Embryonic facial prominence (tissue), 1 donor: ENCODE data around the gene DCPS.

Source experiments
- DNase-seq: peaks from one replicate; pipeline ENCODE4 v3.0.0-alpha.2; 2016; ENCODE audit errors: extremely low spot score

Gene DCPS

DNA sequence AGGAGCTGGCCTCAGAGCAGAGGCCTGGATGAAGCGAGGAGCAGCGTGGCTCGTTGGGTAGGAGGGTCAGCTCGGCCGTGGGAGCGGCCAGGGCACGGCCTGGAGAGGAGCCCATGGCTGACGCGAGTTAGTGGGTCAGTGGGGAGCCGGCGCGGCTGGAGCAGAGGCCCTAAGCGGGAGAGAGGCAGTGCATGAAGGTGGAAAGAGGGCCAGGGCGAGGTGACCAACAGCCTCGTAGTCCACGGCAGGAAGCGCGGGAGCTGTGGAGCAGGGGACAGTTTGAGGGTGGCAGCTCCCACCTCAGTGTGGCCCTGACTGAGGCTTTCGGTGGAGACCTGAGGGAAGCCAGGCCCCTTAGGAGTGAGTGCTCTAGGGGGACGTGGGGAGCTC is 24.1 kb downstream of the DCPS start:
- DNase-seq: no peak

DNA sequence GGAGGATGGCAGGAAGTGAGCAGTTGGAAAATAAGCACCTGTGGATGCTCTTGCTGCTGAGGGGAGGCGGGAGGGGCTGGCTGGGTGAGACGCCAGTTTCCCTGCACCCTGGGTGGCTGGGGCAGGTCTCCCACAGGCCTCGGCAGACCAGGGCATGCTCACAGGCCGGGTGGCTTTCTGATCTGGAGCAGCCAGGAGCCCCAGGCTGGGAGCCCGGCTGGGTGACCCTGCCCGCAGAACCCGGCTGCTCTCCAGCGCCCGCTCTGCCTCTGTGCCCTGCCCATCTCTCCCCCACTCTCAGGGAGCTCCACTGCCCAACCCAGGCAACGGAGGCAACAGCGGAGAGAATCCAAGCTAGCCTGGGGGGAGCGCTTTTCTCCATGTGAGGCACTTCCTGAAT is 24.6 kb downstream of the DCPS start:
- no peak for DNase-seq

DNA sequence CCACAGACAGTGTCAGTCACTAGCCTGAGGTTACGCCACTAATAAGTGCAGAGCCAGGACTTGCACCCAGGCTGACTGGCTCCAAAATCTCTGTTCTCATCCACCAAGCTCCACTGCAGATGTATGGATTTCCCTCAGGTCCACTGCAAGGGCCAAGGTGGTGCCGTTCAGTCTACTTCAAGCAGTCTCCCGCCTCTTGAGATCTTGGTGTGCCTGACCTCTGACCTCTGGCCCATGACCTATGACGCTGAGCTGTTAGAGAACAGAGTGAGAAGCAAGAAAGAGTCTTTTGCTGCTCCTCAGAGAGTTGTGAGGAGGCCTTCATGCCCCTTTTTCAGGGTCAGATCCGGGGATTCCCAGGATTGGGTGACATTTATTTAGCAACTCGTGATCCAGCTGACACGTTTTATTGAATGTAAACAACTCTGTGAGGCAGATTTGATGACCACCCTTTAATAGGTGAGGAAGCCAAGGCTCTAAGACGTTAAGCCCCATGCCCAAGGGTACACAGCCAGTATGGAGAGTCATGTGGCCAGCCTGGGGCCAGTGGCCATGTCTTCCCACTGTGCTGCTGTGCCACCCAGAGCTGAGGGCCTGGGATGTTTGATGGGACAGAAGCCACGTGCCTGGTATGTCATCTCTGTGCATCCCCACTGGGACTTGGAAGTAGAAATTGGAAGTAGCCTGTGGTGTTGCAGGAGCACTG is 25.2 kb downstream of the DCPS start:
- DNase-seq: no peak

DNA sequence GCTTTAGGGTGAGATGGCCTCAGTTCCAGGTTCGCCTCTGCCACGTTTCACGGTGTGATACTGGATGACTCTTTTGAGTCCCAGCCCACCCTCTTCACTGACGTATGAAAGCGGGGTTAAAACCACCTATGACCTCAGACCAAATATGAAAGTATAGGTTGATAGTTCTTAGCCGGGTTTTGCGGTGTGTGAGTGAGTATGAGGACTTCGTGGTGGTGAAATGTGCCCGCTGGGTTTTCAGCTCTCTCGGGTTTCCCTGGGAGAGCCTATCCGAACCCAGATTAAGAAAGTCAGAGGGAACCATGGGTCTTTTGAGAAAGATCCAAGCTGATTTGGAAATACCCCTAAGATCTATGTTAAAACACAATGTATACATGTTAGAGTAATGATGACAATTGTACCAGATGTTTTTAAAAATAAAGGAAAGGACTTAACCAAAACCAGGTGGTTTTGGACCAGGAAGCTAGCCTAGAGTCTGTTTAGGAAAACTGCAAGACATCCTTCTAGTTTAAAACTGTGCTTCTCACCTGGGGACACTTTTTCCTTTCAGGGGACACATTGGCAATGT is 25.9 kb downstream of the DCPS start:
- no peak for DNase-seq

DNA sequence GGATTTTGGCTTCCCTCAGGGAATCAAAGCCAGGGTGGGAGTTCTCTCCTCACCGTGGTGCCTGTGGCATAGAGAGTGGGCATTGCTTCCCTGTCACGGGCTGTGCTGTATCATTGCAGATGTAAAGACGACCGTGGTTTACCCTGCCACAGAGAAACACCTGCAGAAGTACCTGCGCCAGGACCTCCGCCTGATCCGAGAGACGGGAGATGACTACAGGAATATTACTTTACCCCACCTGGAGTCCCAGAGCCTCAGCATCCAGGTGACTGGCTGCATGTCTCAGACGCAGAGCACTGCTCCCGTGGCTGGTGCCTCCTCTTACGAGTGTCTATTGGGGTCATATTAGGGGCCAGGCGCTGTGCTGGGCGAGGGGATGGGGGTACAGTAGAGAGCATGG is 27.4 kb downstream of the DCPS start:
- no peak for DNase-seq

DNA sequence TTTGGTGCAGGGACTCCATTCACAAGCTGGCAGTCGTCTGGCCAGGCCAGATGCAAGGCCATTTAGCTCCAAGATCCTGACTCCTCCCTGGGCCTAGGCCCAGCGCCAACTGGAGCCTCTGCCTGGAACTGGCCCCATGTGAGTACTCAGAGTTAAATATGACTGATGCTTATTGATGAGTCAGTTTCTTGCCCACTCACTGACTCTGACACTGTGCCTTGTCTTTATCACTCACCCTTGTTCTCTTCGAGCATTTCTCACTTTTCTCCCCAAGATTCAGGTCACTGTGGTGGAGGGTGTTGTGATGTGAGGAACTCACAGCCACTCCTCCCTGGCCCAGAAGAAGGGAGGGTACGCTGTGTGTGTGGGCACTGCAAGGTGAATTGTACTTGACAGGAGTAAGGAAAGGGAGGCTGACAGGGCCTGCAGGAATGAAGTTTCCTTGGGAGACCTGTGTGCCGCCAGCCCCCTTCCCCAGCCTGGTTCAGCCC is 28.4 kb downstream of the DCPS start:
- no peak for DNase-seq

DNA sequence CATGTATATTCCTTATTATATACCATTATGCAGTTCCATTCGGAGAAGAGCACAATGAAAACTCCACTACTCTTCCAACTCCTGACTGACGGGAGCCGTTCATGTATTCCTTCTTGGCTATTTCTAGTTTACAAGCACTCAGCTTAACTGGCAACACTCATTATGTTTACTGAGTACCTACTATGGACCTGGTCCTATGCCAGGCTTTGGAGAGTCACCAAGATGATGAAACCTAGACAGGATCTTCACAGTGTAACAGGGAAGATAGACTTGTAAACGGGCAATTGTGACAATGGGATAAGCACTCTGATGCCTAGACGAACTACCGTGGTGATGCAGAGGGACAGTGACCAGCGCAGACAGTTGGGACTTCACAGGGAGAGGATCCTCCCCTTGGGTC is 29.3 kb downstream of the DCPS start:
- no peak for DNase-seq

DNA sequence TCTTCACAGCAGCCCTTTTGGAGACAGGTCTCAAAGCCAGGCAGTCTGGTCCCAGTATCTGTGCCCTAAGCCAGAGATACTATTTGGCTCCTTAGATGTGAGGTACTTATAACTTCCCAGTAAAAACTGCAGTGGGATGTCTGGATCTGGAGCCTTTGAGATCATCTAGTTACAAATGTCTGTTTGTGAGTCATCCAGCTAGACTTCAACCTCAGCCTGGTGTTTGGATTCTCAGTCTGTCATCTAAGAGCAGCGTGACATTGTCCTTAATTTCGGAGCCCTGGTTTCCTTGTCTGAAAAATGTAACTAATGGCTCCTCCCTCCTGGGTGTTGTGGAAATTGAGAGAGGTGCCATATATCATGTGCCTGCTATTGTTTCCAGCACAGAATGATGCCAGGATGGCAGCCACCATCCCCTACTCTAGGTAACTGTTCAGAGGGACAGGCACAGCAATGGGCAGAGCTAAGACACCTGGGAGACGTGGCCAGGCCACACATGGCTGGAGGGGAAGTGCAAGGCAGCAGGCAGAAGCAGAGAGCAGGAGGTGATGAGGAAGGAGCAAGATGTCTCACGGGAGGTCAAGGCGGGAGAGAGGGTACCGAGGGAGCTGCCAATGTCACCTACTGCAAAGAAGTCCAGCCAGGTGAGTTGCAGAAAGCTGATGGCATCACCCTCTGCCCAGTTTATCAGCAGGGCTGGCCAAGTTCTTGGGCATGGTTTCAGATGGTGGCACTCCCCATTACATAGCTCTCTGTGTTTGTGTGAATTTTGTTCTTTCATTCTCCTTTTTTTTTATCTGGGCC is 31.0 kb downstream of the DCPS start:
- DNase-seq: no peak

DNA sequence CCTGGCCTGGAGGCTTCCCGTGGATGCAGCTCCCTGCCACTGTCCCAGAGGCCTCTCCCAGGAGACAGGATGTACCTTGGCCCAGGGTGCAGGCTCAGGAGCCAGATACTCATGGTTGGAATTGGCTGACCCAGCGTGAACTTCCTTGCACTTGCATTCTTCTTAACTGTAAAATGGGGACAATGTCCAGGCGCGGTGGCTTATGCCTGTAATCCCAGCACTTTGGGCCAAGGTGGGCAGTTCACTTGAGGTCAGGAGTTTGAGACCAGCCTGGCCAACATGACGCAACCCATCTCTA is 31.6 kb downstream of the DCPS start:
- no peak for DNase-seq

DNA sequence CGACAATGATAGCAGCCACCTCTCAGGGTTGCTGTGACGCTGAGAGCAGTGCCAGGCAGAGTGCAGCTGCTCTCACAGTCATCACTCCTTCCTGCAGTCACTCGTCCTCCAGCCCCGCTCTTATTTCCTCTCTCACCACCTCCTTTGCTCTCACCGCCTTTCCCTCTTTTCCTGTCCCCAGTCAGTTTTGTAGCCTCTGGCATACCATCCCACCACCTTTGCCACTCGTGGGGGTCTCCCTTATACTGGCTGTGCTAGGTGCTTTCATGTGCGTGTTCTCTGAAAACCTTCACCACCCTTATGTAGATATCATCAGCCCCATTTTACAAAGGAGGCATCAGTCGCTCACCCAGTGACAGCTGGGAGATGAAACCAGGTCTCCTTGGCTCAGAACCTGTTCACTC is 32.3 kb downstream of the DCPS start:
- no peak for DNase-seq

DNA sequence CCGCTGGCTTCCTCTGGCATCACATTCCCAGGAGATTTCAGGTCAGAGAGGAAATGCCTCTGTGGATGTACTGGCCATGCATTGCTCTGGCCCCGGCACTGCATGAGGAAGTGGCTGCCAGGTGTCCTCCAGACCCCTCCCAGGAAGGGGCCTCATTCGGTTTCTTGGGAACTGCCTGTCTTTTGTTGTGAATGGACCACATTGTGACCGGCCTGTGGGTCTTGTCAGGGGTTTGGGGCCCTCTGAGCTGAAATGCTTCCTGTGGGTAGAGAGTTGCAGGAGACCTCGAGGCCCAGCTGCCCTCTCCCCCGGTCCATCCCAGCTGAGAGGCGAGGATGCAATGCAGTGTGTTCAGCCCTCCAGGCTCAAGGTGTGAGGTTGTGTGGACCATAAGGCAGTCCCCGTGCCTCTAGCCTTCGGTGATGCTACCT is 32.8 kb downstream of the DCPS start:
- DNase-seq: no peak

DNA sequence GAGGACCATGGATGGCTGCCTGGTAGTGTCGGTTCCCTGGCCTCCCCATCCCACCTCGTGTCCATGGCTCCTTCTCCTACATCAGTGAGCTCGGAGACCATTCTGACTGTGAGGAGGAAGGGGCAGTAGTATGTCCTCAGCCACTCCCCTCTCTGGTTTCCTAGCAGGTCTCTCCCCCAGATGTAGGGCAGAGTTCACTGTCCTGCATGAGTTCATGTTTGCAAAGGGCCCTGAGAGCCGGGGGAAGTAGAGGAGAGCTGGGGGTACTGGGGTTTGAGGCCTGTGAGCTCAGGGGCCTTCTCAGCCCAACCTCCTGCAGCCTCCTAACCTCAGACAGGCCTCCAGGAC is 33.2 kb downstream of the DCPS start:
- no peak for DNase-seq

DNA sequence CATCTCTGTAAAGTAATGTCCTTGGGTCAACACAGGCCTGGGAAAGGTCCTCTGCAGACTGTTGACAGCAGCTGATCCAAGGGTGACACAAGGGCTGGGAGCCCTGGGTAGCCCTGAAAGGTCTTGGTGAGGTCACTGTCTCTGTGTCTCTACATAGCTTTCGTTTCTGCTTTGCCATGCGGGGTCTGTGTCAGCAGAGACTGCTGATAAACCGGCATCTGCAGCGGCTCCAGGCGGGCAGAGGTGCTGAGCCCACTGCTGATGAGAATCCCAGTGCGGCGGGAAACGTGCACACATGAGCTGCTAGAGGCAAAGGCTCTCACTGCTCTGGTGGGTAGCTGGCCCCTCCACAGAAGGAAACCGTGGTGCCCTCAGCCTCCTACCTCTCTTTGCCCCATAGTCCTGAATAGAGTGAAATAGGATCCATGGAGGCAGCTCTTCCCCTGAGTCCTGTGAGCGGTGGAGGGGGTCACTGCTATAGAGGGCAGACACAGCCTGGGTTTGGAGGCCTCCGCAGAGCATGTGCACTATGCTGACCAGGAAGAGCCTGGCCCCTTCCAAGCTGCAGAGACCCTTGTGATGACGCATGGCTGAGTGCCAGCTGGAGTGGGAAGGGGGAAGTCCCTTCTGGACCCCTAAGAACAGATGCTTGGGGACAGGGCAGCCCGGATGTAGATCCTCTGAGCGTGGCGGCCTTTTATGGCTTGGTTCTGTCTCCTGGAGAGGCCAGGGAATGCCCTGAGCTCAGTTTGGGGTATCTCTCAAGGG is 33.8 kb downstream of the DCPS start:
- DNase-seq: no peak

DNA sequence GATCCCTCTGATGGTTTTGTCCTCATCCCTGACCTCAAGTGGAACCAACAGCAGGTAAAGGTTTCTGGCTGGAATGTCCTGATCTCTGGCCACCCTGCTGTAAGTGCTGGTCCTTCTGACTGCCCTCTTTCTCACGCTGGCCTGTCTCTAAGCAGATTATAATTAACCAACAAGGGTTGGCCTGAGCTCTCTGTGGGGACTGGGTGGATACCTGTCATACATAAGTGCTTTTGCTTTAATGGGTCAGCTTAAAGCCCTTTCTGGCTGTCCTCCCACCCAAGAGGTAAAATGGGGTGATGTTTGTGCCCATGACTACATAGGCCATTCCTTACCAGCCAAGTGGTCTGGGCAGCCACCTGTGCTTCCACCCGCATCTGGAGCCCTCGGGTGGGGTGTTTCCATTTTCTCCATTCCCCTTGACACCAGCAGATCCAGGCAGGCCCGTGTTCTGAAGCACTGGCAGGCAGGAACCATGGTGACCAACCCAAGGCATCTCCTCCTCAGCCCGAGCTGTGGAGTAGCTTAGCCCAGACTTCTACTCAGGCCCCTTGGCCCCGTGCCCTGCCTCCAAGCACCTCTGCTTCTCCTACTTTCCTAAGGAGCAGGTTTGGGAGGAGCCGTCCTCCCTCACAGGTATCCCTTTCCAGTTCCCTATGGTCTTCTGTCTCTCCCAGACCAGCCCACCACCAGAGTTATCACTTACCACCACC is 34.6 kb downstream of the DCPS start:
- no peak for DNase-seq

DNA sequence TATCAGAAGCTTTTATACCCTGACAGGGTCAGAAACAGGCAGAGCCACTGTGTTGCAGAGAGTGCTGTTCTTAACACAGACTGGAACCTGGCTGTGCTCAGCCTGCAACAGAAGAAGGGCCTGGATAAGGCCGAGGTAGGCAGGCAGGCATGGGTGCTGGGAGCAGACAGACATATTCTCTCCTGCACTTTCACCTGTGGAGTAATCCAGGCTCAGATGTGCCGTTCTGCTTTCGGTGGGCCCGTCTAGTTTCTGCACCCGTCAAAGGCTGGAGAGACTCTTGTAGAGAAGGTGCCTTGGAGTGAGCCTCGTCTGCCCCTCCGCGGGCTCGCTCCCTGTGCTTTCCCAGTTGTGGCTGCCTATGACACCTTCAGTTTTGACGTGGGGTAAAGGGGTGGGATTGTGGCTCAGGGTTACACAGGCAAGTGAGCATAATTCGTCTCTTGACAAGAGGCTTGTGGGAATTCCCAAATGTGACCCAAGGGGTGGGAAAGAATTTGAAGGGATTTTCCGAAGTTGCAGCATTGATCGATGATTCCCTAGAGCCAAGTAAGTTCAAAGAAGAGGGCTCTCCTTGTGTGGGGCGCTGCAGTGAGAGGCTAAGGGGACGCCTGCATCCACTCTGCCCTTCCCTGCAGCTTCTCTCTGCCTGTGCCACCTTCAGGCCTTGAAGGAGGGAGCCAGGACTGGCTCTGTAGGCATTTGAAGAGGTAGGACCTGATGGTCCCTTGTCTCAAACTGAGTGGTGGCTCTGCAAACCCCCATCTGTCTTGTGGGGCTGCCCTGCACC is 35.4 kb downstream of the DCPS start:
- DNase-seq: no peak

DNA sequence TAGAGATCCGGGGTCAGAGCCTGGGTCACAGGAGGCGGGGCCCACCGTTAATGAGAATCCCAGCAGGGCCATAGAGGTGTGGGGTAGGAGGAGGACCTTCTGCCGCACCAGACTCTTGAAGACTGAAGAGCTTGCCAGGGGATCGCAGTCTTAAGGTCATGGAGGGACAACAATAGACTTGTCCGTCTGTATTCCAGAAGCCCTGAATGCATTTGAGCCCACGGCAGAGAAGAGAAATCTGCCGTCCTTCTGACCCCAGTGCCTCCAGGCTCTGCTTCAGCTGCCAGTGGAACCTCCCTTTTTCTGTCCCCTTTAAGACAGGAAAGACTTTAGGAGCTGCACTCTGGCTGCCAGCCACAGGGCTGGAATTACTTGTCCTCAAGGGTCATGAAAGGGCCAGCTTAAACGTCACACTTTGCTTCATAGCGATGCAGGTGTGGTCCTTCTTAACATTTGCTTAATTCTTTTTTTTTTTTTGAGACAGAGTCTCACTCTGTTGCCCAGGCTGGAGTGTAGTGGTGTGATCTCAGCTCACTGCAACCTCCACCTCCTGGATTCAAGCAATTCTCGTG is 36.1 kb downstream of the DCPS start:
- no peak for DNase-seq

DNA sequence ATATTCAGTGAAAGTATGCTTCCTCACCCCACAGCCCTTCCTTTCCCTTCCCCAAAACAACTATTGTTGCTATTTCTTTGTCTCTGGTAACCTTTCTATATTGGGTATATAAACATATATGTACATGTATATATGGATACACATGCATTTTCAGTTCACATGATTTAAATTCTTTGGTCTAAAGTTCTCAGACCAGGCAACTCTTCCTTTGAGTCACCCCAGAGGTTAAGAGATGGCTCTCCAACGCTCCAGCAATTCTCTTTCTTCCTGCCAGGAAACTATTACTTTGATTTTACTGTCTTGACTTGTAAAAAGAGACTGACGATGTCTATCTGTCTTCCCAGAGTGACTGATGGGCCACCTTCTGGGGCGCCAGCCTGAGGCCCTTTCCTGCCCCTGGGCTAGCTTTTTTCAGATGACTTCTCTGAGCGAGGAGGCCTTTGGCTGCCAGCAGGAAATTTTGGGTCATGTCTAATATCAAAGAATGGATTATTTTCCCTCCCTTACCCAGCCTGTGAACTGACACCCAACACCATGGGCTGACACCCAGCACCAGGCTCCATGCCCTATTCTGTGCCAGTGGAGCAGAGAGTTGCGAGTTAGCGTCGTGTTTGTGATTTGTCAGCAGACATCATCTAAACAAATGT is 37.2 kb downstream of the DCPS start:
- DNase-seq: no peak

DNA sequence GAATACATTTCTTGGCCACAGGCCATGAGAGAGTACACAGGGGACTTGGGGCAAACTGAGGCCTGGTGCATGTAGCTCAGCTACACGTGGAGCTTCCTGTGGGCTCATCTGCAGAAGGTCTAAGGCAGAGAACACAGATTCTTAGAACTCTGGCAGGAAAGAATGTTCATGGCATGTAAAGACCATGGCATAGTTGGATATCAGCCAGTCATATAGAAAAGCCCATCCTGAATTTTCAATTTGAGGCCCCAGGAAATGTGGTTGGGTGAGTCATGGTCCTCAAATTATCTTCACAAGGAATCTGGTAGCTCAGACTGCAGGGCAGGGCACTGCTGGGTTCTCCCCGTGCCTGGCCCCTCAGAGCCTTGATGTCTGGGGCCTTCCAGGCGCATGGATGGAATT is 37.9 kb downstream of the DCPS start:
- DNase-seq: no peak

DNA sequence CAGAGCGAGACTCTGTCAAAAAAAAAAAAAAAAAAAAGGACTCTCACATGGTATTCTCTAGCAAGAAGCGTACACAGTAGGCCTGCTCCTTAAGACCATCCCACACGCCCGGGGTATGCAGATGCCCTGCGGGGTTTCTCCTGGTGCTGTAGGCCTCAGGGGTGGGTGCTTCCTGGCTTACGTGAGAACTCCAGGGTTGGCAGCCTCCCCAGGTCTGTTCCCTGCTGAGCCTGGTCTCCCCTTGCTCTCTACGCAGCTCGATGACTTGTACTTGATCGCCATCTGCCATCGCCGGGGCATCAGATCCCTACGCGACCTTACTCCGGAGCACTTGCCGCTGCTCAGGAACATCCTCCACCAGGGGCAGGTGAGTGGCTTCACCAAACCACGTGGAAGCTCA is 39.2 kb downstream of the DCPS start:
- no peak for DNase-seq
